ENCODE results near the gene ABCF1.

GRCh38 chr6:30611856-30612194 is 40.6 kb downstream of the ABCF1 start:
- TF ChIP-seq, protein P1, sequence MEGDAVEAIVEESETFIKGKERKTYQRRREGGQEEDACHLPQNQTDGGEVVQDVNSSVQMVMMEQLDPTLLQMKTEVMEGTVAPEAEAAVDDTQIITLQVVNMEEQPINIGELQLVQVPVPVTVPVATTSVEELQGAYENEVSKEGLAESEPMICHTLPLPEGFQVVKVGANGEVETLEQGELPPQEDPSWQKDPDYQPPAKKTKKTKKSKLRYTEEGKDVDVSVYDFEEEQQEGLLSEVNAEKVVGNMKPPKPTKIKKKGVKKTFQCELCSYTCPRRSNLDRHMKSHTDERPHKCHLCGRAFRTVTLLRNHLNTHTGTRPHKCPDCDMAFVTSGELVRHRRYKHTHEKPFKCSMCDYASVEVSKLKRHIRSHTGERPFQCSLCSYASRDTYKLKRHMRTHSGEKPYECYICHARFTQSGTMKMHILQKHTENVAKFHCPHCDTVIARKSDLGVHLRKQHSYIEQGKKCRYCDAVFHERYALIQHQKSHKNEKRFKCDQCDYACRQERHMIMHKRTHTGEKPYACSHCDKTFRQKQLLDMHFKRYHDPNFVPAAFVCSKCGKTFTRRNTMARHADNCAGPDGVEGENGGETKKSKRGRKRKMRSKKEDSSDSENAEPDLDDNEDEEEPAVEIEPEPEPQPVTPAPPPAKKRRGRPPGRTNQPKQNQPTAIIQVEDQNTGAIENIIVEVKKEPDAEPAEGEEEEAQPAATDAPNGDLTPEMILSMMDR (IDR thresholded peaks at IDR 0.05), result no peak
- no peak for TF ChIP-seq POLR2A (IDR thresholded peaks at IDR 0.05)
- no peak for TF ChIP-seq POLR2AphosphoS5 (IDR thresholded peaks at IDR 0.05)
- no peak for TF ChIP-seq EP300 (IDR thresholded peaks at IDR 0.05)

Measured in suprapubic skin (tissue), 4 donors.